ENCODE measurements around the gene BAZ1B.
A peak's percentile ranks its signal among the peaks of the same experiment; 100 is the strongest.
"Not testable (repeated sequence)": the region's sequence is repeated elsewhere in the genome, so short reads cannot be mapped to it uniquely, and the experiment has no call there.

The BAZ1B gene

GRCh38 chr7:73467046-73467445 is 55.0 kb downstream of the BAZ1B start:
- H3K27me3 ChIP-seq (ENCODE audit: control insufficient read depth in 1 of 2, insufficient read depth in 2 of 2, low read length in 2 of 2); H3K9ac ChIP-seq (ENCODE audit: low read length in 2 of 2); H3K27ac ChIP-seq (ENCODE audit: low read length); H3K4me3 ChIP-seq (ENCODE audit: low read length in 2 of 2); H3K9me3 ChIP-seq (ENCODE audit: control insufficient read depth in 2 of 2, low read length in 2 of 2); H3K4me1 ChIP-seq (ENCODE audit: control insufficient read depth, insufficient read depth, low read length): not testable (repeated sequence)
- H3K36me3 ChIP-seq (ENCODE audit: control insufficient read depth in 2 of 2, insufficient read depth in 2 of 2, low read length in 2 of 2), result peaks cover 47 to 60% of the 10 kb centered on the region in 2 donors

- no peaks in the 10 kb centered on the region for H3K27me3 ChIP-seq (ENCODE audit: control insufficient read depth in 1 of 2, insufficient read depth in 2 of 2, low read length in 2 of 2)
- H3K36me3 ChIP-seq (ENCODE audit: control insufficient read depth in 2 of 2, insufficient read depth in 2 of 2, low read length in 2 of 2), result peaks cover 52 to 68% of the 10 kb centered on the region in 2 donors
- no peaks in the 10 kb centered on the region for H3K9me3 ChIP-seq (ENCODE audit: control insufficient read depth in 2 of 2, low read length in 2 of 2)
- no peak overlapping the region for H3K9ac ChIP-seq (ENCODE audit: low read length in 2 of 2)
- no peaks in the 10 kb centered on the region for H3K4me1 ChIP-seq (ENCODE audit: control insufficient read depth, insufficient read depth, low read length)
- no peak overlapping the region for H3K27ac ChIP-seq (ENCODE audit: low read length)
- no peak overlapping the region for H3K4me3 ChIP-seq (ENCODE audit: low read length in 2 of 2)
Observed at GRCh38 chr7:73466112-73466511, 56.0 kb downstream of the BAZ1B start.

DNA sequence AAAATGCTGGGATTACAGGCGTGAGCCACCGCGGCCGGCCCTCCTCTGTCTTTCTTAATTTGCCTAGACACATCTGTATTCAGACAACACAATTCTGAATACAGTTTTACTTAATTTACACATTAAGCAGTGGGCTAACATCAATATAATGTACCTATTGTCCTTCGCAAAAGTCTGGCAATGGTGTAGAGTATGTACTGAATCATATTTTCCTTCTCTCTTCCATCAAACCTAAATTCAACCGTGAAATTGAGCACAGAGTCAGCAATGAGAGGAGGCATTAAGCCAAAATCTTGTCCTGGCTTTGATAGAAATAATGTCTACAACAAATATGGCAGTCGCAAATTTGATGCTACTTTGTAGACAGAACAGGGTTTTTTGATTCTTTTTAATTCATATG is 58.1 kb downstream of the BAZ1B start:
- Histone ChIP-seq H3K4me1 (ENCODE audit: control insufficient read depth, insufficient read depth, low read length) (no peaks in the 10 kb centered on the region), H3K27me3 (ENCODE audit: control insufficient read depth in 1 of 2, insufficient read depth in 2 of 2, low read length in 2 of 2) (no peaks in the 10 kb centered on the region), H3K4me3 (ENCODE audit: low read length in 2 of 2) (no peak overlapping the region), H3K9ac (ENCODE audit: low read length in 2 of 2) (no peak overlapping the region), H3K9me3 (ENCODE audit: control insufficient read depth in 2 of 2, low read length in 2 of 2) (no peaks in the 10 kb centered on the region), H3K36me3 (ENCODE audit: control insufficient read depth in 2 of 2, insufficient read depth in 2 of 2, low read length in 2 of 2) (peaks cover 57 to 67% of the 10 kb centered on the region in 2 donors), H3K27ac (ENCODE audit: low read length) (no peak overlapping the region)

GRCh38 chr7:73463260-73463659 is 58.8 kb downstream of the BAZ1B start:
- H3K9me3 ChIP-seq (ENCODE audit: control insufficient read depth in 2 of 2, low read length in 2 of 2), result no peaks in the 10 kb centered on the region
- peaks cover 53 to 70% of the 10 kb centered on the region in 2 donors for H3K36me3 ChIP-seq (ENCODE audit: control insufficient read depth in 2 of 2, insufficient read depth in 2 of 2, low read length in 2 of 2)
- H3K27me3 ChIP-seq (ENCODE audit: control insufficient read depth in 1 of 2, insufficient read depth in 2 of 2, low read length in 2 of 2), result no peaks in the 10 kb centered on the region
- no peaks in the 10 kb centered on the region for H3K4me1 ChIP-seq (ENCODE audit: control insufficient read depth, insufficient read depth, low read length)
- no peak overlapping the region for H3K9ac ChIP-seq (ENCODE audit: low read length in 2 of 2)
- no peak overlapping the region for H3K4me3 ChIP-seq (ENCODE audit: low read length in 2 of 2)
- H3K27ac ChIP-seq (ENCODE audit: low read length), result no peak overlapping the region

DNA sequence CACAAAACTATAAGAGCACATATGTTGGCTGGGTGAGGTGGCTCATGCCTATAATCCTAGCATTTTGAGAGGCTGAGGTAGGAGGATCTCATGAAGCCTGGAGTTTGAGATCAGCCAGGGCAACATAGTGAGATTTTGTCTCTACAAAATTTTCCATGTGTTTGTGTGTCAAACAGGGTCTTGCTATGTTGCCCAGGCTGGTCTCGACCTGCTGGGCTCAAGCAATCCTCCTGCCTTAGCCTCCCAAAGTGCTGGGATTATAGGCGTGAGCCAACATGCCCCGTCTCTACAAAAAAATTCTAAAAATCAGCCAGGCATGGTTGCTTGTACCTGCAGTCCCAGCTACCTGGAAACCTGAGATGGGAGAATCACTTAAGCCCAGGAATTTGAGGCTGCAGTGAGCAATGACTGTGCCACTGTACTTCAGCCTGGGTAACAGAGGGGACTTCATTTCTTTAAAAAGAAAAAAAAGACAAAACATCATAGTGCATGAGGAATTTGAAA is 60.3 kb downstream of the BAZ1B start:
- H3K27me3 ChIP-seq (ENCODE audit: control insufficient read depth in 1 of 2, insufficient read depth in 2 of 2, low read length in 2 of 2), result no peaks in the 10 kb centered on the region
- no peaks in the 10 kb centered on the region for H3K9me3 ChIP-seq (ENCODE audit: control insufficient read depth in 2 of 2, low read length in 2 of 2)
- H3K4me1 ChIP-seq (ENCODE audit: control insufficient read depth, insufficient read depth, low read length), result no peaks in the 10 kb centered on the region
- no peak overlapping the region for H3K4me3 ChIP-seq (ENCODE audit: low read length in 2 of 2)
- no peak overlapping the region for H3K27ac ChIP-seq (ENCODE audit: low read length)
- H3K36me3 ChIP-seq (ENCODE audit: control insufficient read depth in 2 of 2, insufficient read depth in 2 of 2, low read length in 2 of 2), result peaks cover 50 to 80% of the 10 kb centered on the region in 2 donors
- no peak overlapping the region for H3K9ac ChIP-seq (ENCODE audit: low read length in 2 of 2)

DNA sequence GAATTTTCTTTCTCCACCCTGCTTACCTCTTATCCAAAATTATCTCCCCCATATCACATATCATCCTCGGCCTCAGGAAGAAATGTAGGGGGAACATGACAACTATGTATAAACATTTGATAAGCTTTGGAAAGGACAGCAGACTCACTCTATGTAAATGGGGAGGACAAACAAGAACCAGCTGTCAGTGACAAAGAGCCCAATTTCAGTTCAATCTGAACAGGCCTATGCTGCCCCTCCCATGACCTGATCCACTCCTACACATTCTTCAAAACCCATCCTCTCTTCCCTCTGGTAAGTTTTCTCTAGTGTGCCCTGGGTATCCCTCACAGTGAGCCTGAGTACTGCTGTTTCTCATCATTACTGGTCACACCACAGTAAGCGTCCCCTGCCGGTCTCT is 67.7 kb downstream of the BAZ1B start:
- Histone ChIP-seq H3K27me3 (ENCODE audit: control insufficient read depth in 1 of 2, insufficient read depth in 2 of 2, low read length in 2 of 2) (no peaks in the 10 kb centered on the region), H3K4me3 (ENCODE audit: low read length in 2 of 2) (no peak overlapping the region), H3K4me1 (ENCODE audit: control insufficient read depth, insufficient read depth, low read length) (no peaks in the 10 kb centered on the region), H3K36me3 (ENCODE audit: control insufficient read depth in 2 of 2, insufficient read depth in 2 of 2, low read length in 2 of 2) (peaks cover 40 to 48% of the 10 kb centered on the region in 2 donors), H3K9me3 (ENCODE audit: control insufficient read depth in 2 of 2, low read length in 2 of 2) (no peaks in the 10 kb centered on the region), H3K27ac (ENCODE audit: low read length) (no peak overlapping the region), H3K9ac (ENCODE audit: low read length in 2 of 2) (no peak overlapping the region)

DNA sequence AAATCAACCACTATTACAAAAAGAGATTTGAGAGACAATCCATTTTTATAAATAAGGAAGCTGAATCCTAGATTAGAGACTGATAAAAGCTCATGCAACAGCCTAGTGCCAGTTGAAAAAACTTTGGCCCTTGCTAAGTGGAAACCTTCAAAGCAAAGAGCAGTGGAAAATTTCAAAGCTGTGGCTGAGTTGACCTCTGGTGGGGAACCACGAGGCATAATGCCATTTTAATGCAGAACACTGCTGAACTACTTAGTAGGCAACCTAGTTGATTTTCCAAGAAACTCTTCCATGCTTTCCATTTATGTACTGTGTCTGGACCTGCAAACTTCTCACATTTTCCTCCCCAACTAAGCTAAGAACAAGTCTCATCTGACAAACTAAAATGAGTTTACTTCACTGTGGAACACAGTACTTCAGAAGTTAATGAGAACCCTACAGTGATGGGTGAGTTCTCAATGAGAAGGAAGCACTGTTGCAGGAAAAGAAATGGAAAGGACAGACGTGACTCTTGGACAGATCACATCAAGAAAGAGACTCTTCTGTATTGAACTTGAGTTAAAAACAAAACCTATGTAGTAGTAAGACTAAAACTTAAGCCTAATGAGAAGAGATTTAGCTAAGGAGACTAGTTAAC is 69.0 kb downstream of the BAZ1B start:
- no peak overlapping the region for H3K4me3 ChIP-seq (ENCODE audit: low read length in 2 of 2)
- no peak overlapping the region for H3K27ac ChIP-seq (ENCODE audit: low read length)
- H3K9ac ChIP-seq (ENCODE audit: low read length in 2 of 2), result peak overlapping the region in 1 of 2 donors; percentile 10
- peaks cover 50 to 51% of the 10 kb centered on the region in 2 donors for H3K36me3 ChIP-seq (ENCODE audit: control insufficient read depth in 2 of 2, insufficient read depth in 2 of 2, low read length in 2 of 2)
- H3K27me3 ChIP-seq (ENCODE audit: control insufficient read depth in 1 of 2, insufficient read depth in 2 of 2, low read length in 2 of 2), result no peaks in the 10 kb centered on the region
- no peaks in the 10 kb centered on the region for H3K4me1 ChIP-seq (ENCODE audit: control insufficient read depth, insufficient read depth, low read length)
- no peaks in the 10 kb centered on the region for H3K9me3 ChIP-seq (ENCODE audit: control insufficient read depth in 2 of 2, low read length in 2 of 2)

- Histone ChIP-seq H3K27me3 (ENCODE audit: control insufficient read depth in 1 of 2, insufficient read depth in 2 of 2, low read length in 2 of 2) (no peaks in the 10 kb centered on the region), H3K4me3 (ENCODE audit: low read length in 2 of 2) (no peak overlapping the region), H3K9me3 (ENCODE audit: control insufficient read depth in 2 of 2, low read length in 2 of 2) (no peaks in the 10 kb centered on the region), H3K36me3 (ENCODE audit: control insufficient read depth in 2 of 2, insufficient read depth in 2 of 2, low read length in 2 of 2) (peaks cover 48 to 53% of the 10 kb centered on the region in 2 donors), H3K27ac (ENCODE audit: low read length) (no peak overlapping the region), H3K4me1 (ENCODE audit: control insufficient read depth, insufficient read depth, low read length) (no peaks in the 10 kb centered on the region), H3K9ac (ENCODE audit: low read length in 2 of 2) (no peak overlapping the region)
Observed at GRCh38 chr7:73451780-73452398, 70.2 kb downstream of the BAZ1B start.

DNA sequence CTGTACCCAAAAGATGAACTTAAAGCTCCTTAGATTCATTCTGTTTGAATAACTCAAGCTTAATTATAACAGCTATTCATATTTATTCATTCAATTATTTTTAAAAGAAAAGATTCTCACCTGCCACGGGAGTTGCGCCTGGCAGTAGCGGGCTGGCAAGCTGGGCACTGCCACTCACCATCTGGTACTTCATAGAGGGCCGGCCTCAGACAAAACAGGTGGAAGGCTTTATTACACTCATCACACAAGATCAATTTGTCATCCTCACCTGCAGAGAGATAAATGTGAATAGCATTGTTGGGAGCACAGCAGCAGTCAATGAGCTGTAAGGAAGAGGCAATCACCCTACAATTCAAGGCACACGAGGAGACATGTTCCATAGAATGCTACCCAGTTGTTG is 72.7 kb downstream of the BAZ1B start:
- H3K27me3 ChIP-seq (ENCODE audit: control insufficient read depth in 1 of 2, insufficient read depth in 2 of 2, low read length in 2 of 2), result no peaks in the 10 kb centered on the region
- H3K4me3 ChIP-seq (ENCODE audit: low read length in 2 of 2), result no peak overlapping the region
- H3K9me3 ChIP-seq (ENCODE audit: control insufficient read depth in 2 of 2, low read length in 2 of 2), result no peaks in the 10 kb centered on the region
- peaks cover 57 to 59% of the 10 kb centered on the region in 2 donors for H3K36me3 ChIP-seq (ENCODE audit: control insufficient read depth in 2 of 2, insufficient read depth in 2 of 2, low read length in 2 of 2)
- H3K27ac ChIP-seq (ENCODE audit: low read length), result no peak overlapping the region
- H3K9ac ChIP-seq (ENCODE audit: low read length in 2 of 2), result no peak overlapping the region
- no peaks in the 10 kb centered on the region for H3K4me1 ChIP-seq (ENCODE audit: control insufficient read depth, insufficient read depth, low read length)

GRCh38 chr7:73448609-73449008 is 73.5 kb downstream of the BAZ1B start:
- Histone ChIP-seq H3K27ac (ENCODE audit: low read length) (no peak overlapping the region), H3K36me3 (ENCODE audit: control insufficient read depth in 2 of 2, insufficient read depth in 2 of 2, low read length in 2 of 2) (peaks cover 64 to 66% of the 10 kb centered on the region in 2 donors), H3K4me3 (ENCODE audit: low read length in 2 of 2) (no peak overlapping the region), H3K27me3 (ENCODE audit: control insufficient read depth in 1 of 2, insufficient read depth in 2 of 2, low read length in 2 of 2) (no peaks in the 10 kb centered on the region), H3K9ac (ENCODE audit: low read length in 2 of 2) (no peak overlapping the region), H3K9me3 (ENCODE audit: control insufficient read depth in 2 of 2, low read length in 2 of 2) (no peaks in the 10 kb centered on the region), H3K4me1 (ENCODE audit: control insufficient read depth, insufficient read depth, low read length) (no peaks in the 10 kb centered on the region)

GRCh38 chr7:73447121-73447733 is 74.9 kb downstream of the BAZ1B start:
- Histone ChIP-seq H3K36me3 (ENCODE audit: control insufficient read depth in 2 of 2, insufficient read depth in 2 of 2, low read length in 2 of 2) (peaks cover 74 to 77% of the 10 kb centered on the region in 2 donors), H3K9me3 (ENCODE audit: control insufficient read depth in 2 of 2, low read length in 2 of 2) (no peaks in the 10 kb centered on the region)

More at GRCh38 chr7:73447121-73447733, 74.9 kb downstream of the BAZ1B start:
- Histone ChIP-seq H3K27ac (ENCODE audit: low read length) (no peak overlapping the region), H3K4me1 (ENCODE audit: control insufficient read depth, insufficient read depth, low read length) (no peaks in the 10 kb centered on the region), H3K9ac (ENCODE audit: low read length in 2 of 2) (no peak overlapping the region), H3K4me3 (ENCODE audit: low read length in 2 of 2) (no peak overlapping the region), H3K27me3 (ENCODE audit: control insufficient read depth in 1 of 2, insufficient read depth in 2 of 2, low read length in 2 of 2) (no peaks in the 10 kb centered on the region)

Data from stomach smooth muscle (tissue), 2 donors.